K562 (cell line): ENCODE measurements around the gene OTOP1. TPM values are rescaled to one million over a fixed set of nuclear protein-coding genes. Genes with fewer than 3 reads are reported as not detected.
"Not testable (repeated sequence)": the region's sequence is repeated elsewhere in the genome, so short reads cannot be mapped to it uniquely, and the experiment has no call there.

Experiments used
- ATAC-seq: fragments of 200-7000 bp; cut with Tn5 transposase; 3 replicates; pipeline ENCODE4 v1.9.1; 2020; ENCODE audit warnings: moderate library complexity
- BruUV-seq: library from RNA; stranded (reverse); fragments of 400-500 nt; replicated peaks from 2 replicates; lab custom pipeline; 2021; lab: Mats Ljungman, UMichigan
- CTCF ChIA-PET: fragments of 300-600 bp; formaldehyde crosslinking; extraction: SDS; loops from one replicate; lab custom pipeline; 2021; ENCODE audit warnings: low intra/inter-chr PET ratio; lab: Yijun Ruan, JAX
- POLR2A ChIA-PET: fragments of 300-600, 350-650 bp; sonication (Branson Sonifier 250); formaldehyde crosslinking; extraction: SDS; loops from one replicate; lab custom pipeline; 2021; ENCODE audit warnings: antibody characterized with exemption, inconsistent platforms; lab: Yijun Ruan, JAX
- DNase-seq, 4 experiments: peaks; one replicate each; pipeline versions ENCODE4 v3.0.0 to v3.0.0-alpha.2; 2011 to 2018; ENCODE audit warnings: low spot score in 3 of 4, mixed read lengths in 3 of 4; ENCODE audit errors: extremely low read depth in 1 of 4
- FAIRE-seq: peaks from 2 replicates; lab custom pipeline; 2011; peaks lifted over from hg19 to GRCh38; lab: Jason Lieb, UNC
- H2AFZ ChIP-seq: 2 replicates; pipeline ENCODE4 v1.6.0; 2011; ENCODE audit warnings: low read depth, low read length, control low read depth, inconsistent platforms
- H3K27ac ChIP-seq: fragments of 200-600 bp; 3 replicates; pipeline ENCODE4 v1.8.0; 2011; ENCODE audit warnings: low read depth, mild to moderate bottlenecking, control low read depth, inconsistent platforms, low read length, moderate library complexity, mixed read lengths; ENCODE audit errors: extremely low read depth
- H3K27me3 ChIP-seq, 2 experiments: fragments of 300-600 bp in 1 of 2; 2 replicates in 1 of 2; 3 replicates in 1 of 2; pipeline versions ENCODE4 v1.6.0 to v1.8.0; 2011; ENCODE audit warnings: inconsistent platforms in 2 of 2, low read length in 2 of 2, mild to moderate bottlenecking in 1 of 2, mixed read lengths in 1 of 2, moderate library complexity in 1 of 2; ENCODE audit not compliant: control insufficient read depth in 2 of 2, insufficient read depth in 2 of 2
- H3K36me3 ChIP-seq: fragments of 300-600 bp; 3 replicates; pipeline ENCODE4 v1.8.0; 2011; ENCODE audit warnings: mild to moderate bottlenecking, low read length, inconsistent platforms; ENCODE audit not compliant: control insufficient read depth, insufficient read depth
- H3K4me1 ChIP-seq, 2 experiments: fragments of 200-600 bp in 1 of 2; replicated peaks in 1 of 2; 2 replicates in 1 of 2; 3 replicates in 1 of 2; pipeline versions ENCODE4 v1.5.1 to v1.8.0; 2011; ENCODE audit warnings: inconsistent platforms in 2 of 2, low read length in 2 of 2, mild to moderate bottlenecking in 1 of 2, mixed read lengths in 1 of 2, moderate library complexity in 1 of 2; ENCODE audit not compliant: control insufficient read depth in 2 of 2, insufficient read depth in 2 of 2
- H3K4me2 ChIP-seq: 2 replicates; pipeline ENCODE4 v1.6.1; 2011; ENCODE audit warnings: low read length, control low read depth, inconsistent platforms, mixed read lengths; ENCODE audit not compliant: insufficient read depth
- H3K4me3 ChIP-seq: fragments of 200-600 bp; sonication (generic), shearing (Covaris generic); 2 replicates; pipeline ENCODE4 v1.5.1; 2016; ENCODE audit warnings: control low read depth, inconsistent platforms
- H3K79me2 ChIP-seq: fragments of 200-600 bp; 3 replicates; pipeline ENCODE4 v1.8.0; 2011; ENCODE audit warnings: low read length, inconsistent platforms; ENCODE audit not compliant: control insufficient read depth, insufficient read depth
- H3K9ac ChIP-seq, 2 experiments: 2 replicates each; pipeline versions ENCODE4 v1.6.0 to v1.6.1; 2011; ENCODE audit warnings: low read depth in 2 of 2, low read length in 2 of 2, control low read depth in 1 of 2, inconsistent platforms in 1 of 2, mild to moderate bottlenecking in 1 of 2, mixed read lengths in 1 of 2; ENCODE audit not compliant: insufficient read depth in 1 of 2
- H3K9me1 ChIP-seq: one replicate; pipeline ENCODE4 v1.6.0; 2011; ENCODE audit warnings: inconsistent platforms, mild to moderate bottlenecking, low read length, moderate library complexity; ENCODE audit not compliant: control insufficient read depth, insufficient read depth
- H3K9me3 ChIP-seq: replicated peaks from 2 replicates; pipeline ENCODE4 v1.5.1; 2011; ENCODE audit warnings: low read depth, low read length, inconsistent platforms; ENCODE audit not compliant: control insufficient read depth, insufficient read depth
- H4K20me1 ChIP-seq: replicated peaks from 2 replicates; pipeline ENCODE4 v1.6.1; 2011; ENCODE audit warnings: low read length, inconsistent platforms, mixed read lengths; ENCODE audit not compliant: control insufficient read depth, insufficient read depth
- PRMT5 ChIP-seq: sonication (generic); formaldehyde crosslinking; IDR thresholded peaks from 2 replicates; pipeline ENCODE4 v1.5.0; 2020; ENCODE audit warnings: missing genetic modification reagents
- RBM25 ChIP-seq: fragments of 200-400 bp; formaldehyde crosslinking; IDR thresholded peaks from 2 replicates; pipeline ENCODE4 v1.6.1; 2018; ENCODE audit warnings: low read length, low read depth, moderate library complexity; ENCODE audit not compliant: severe bottlenecking
- WGBS: fragments of 100-300 bp; shearing (Covaris generic); methylation state at CpG from one replicate; pipeline ENCODE4 v1.1.6; 2016; ENCODE audit warnings: low coverage, mixed read lengths; ENCODE audit not compliant: insufficient coverage; ENCODE audit errors: missing lambda C conversion rate; 5-methylcytosine and 5-hydroxymethylcytosine counted together
- in situ Hi-C: fragments of 300-500 bp; cut with MboI; formaldehyde crosslinking; loops from 4 replicates; pipeline ENCODE4 v1.15.0; 2018; ENCODE audit warnings: inconsistent platforms, mixed read lengths
- intact Hi-C: fragments of 100-400 bp; cut with micrococcal nuclease; formaldehyde crosslinking; loops from 2 replicates; pipeline ENCODE4 v1.14.2; 2022
- polyA plus RNA-seq, 8 experiments: library from polyadenylated mRNA; depleted of rRNA in 4 of 8; stranded (reverse) in 5 of 8; unstranded in 3 of 8; fragments of >200 nt; fragmentation: Nextera tagmentation in 2 of 8; fragmentation: Illumina TruSeq in 1 of 8; extraction: Ambion mirVana in 2 of 8; extraction: Trizol in 1 of 8; gene quantifications; 2 replicates each; pipeline versions ENCODE4 v1.2.1 to v1.2.3, GENCODE V29; 2011 to 2014; ENCODE audit warnings: inconsistent platforms in 1 of 8, missing spikeins in 1 of 8
- total RNA-seq, 7 experiments: library from RNA; depleted of rRNA in 6 of 7; stranded (reverse); fragments of >200 nt in 6 of 7; fragmentation: Illumina TruSeq in 2 of 7; extraction: Trizol in 2 of 7; gene quantifications; 2 replicates each; pipeline versions ENCODE4 v1.2.1 to v1.2.3, GENCODE V29; 2011 to 2021; ENCODE audit warnings: low replicate concordance in 1 of 7

OTOP1 gene
- total and polyA plus RNA-seq, 9 of the 15 experiments (the other 6 are each of a cell fraction or from before 2014, with no cell fraction given): not detected

GRCh38 chr4:4195354-4195753 lies 31.4 kb downstream of the OTOP1 start:
- H3K79me2 ChIP-seq: no peaks in the 10 kb centered on the region
- in situ Hi-C loops (no loop called here), intact Hi-C loops (no loop called here)
- no peak for FAIRE-seq
- H3K9ac ChIP-seq: no peak overlapping the region
- H3K27ac ChIP-seq: no peak overlapping the region
- TF ChIP-seq RBM25 (peak; percentile 55), PRMT5 (CRISPR knock-in tag) (no peak)
- H3K4me1 ChIP-seq: no peaks in the 10 kb centered on the region; a peak in 1 of 5 replicates
- H3K4me3 ChIP-seq: no peak overlapping the region
- peaks cover 12 to 27% of the 10 kb centered on the region in 2 experiments for H3K27me3 ChIP-seq
- H2AFZ ChIP-seq: no peak overlapping the region
- H3K9me3 ChIP-seq: no peaks in the 10 kb centered on the region
- 0% methylated on average over 3 of the region's 3 CpGs for whole genome bisulfite sequencing
- no peak for ATAC-seq
- no peak overlapping the region for H3K4me2 ChIP-seq
- no peaks in the 10 kb centered on the region for H3K9me1 ChIP-seq
- no peak for DNase-seq
- H4K20me1 ChIP-seq: no peaks in the 10 kb centered on the region
- no TSS peak for BruUV-seq
- H3K36me3 ChIP-seq: no peaks in the 10 kb centered on the region
- ChIA-PET CTCF (no interaction called here), POLR2A (no interaction called here)

GRCh38 chr4:4188557-4188956 lies 38.2 kb downstream of the OTOP1 start:
- H3K9me3 ChIP-seq, CTCF ChIA-PET, H3K4me3 ChIP-seq, H3K9ac ChIP-seq, H3K4me2 ChIP-seq, H3K9me1 ChIP-seq, in situ Hi-C loops, FAIRE-seq, ATAC-seq, H3K4me1 ChIP-seq, intact Hi-C loops, H3K27ac ChIP-seq, H4K20me1 ChIP-seq, H3K79me2 ChIP-seq, H3K36me3 ChIP-seq, DNase-seq, BruUV-seq, H2AFZ ChIP-seq: not testable (repeated sequence)
- H3K27me3 ChIP-seq: peaks cover 0 to 19% of the 10 kb centered on the region in 2 experiments; a peak in 3 of 5 replicates
- 0% methylated on average over 3 of the region's 3 CpGs for WGBS
- POLR2A ChIA-PET: interaction anchor here (0.6 kb wide), 1 partner anchor 19 kb away, joined by 3 read pairs; no protein-coding TSS in a partner anchor
